KMS-11 (cell line): ENCODE results near the gene ASZ1.

Experiments used
- H2AFZ ChIP-seq: fragments of 200-600 bp; sonication (generic); 2 replicates; pipeline ENCODE4 v1.6.1; 2016; ENCODE audit warnings: antibody characterized with exemption, mixed run types, low read depth
- H3K27ac ChIP-seq: fragments of 200-600 bp; sonication (generic); 2 replicates; pipeline ENCODE4 v1.6.1; 2016; ENCODE audit warnings: mild to moderate bottlenecking, mixed run types
- H3K27me3 ChIP-seq: fragments of 200-600 bp; sonication (generic); 2 replicates; pipeline ENCODE4 v1.6.1; 2017; ENCODE audit warnings: mild to moderate bottlenecking, low read depth, mixed run types, moderate library complexity; ENCODE audit not compliant: insufficient read depth
- H3K36me3 ChIP-seq: fragments of 200-600 bp; sonication (generic); 2 replicates; pipeline ENCODE4 v1.6.1; 2017; ENCODE audit warnings: mild to moderate bottlenecking, mixed run types; ENCODE audit not compliant: insufficient read depth
- H3K4me1 ChIP-seq: fragments of 200-600 bp; sonication (generic); 2 replicates; pipeline ENCODE4 v1.6.1; 2016; ENCODE audit warnings: mild to moderate bottlenecking, low read depth, mixed run types; ENCODE audit not compliant: poor library complexity, severe bottlenecking
- H3K4me2 ChIP-seq: fragments of 200-600 bp; sonication (generic); 2 replicates; pipeline ENCODE4 v1.7.0; 2016; ENCODE audit warnings: mild to moderate bottlenecking, mixed run types
- H3K4me3 ChIP-seq: fragments of 200-600 bp; sonication (generic); IDR thresholded peaks from 2 replicates; pipeline ENCODE4 v1.6.1; 2017; ENCODE audit warnings: low read depth, low read length, mixed read lengths; ENCODE audit not compliant: insufficient read depth
- H3K79me2 ChIP-seq: fragments of 200-600 bp; sonication (generic); 2 replicates; pipeline ENCODE4 v1.6.1; 2016; ENCODE audit warnings: low read depth, mixed run types; ENCODE audit not compliant: insufficient read depth
- H3K9ac ChIP-seq: fragments of 200-600 bp; sonication (generic); 2 replicates; pipeline ENCODE4 v1.6.1; 2016; ENCODE audit warnings: mild to moderate bottlenecking, mixed run types
- H4K20me1 ChIP-seq: fragments of 200-600 bp; sonication (generic); 2 replicates; pipeline ENCODE4 v1.6.1; 2016; ENCODE audit warnings: mild to moderate bottlenecking, mixed run types; ENCODE audit not compliant: insufficient read depth
- CTCF ChIP-seq: fragments of 200-600 bp; sonication (generic); conservative IDR thresholded peaks from 2 replicates; pipeline ENCODE4 v1.6.1; 2017; ENCODE audit warnings: low read depth, mild to moderate bottlenecking, antibody characterized with exemption, low read length, moderate library complexity, mixed read lengths

ASZ1 gene

GRCh38 chr7:117372073-117372472 lies 55.2 kb downstream of the ASZ1 start:
- Histone ChIP-seq H3K4me3 (no peak overlapping the region), H2AFZ (no peak overlapping the region), H3K4me1 (no peaks in the 10 kb centered on the region), H4K20me1 (no peaks in the 10 kb centered on the region), H3K36me3 (no peaks in the 10 kb centered on the region), H3K9ac (no peak overlapping the region), H3K27ac (no peak overlapping the region), H3K79me2 (no peaks in the 10 kb centered on the region), H3K27me3 (no peaks in the 10 kb centered on the region), H3K4me2 (no peak overlapping the region)
- no peak for TF ChIP-seq CTCF

DNA sequence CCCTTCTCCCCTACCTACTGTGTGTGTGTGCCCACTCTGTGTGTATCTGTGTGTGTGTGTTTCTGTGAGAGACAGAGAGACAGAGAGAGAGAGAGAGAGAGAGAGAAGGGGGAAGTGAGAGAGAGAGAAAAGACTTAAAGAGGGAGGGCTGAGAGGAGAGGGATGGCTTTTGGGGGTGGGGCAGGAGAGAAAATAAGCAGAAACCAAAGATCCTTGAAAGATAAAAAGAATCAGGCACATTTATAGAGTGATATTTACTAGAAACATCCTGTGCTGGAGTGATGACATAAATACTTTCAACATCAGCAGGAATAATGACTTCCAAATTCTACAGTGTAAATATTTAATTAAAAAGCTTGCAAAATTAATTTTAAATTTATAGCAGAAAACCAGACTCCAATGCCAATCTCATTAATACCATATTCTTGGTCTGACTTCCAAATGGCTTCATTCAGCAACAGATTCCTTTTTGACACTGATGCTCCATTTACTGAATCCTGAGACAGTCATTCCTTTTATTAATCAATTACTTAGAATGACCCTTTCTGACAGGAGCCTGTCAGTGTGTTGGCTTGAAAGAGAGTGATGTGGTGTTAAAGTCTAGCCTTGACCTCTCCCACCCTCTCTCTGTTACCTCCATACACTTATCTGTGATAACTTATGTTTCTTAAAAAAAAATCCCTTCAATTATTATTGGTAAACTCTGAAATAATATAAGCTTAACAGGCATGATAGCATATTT lies 62.8 kb downstream of the ASZ1 start:
- Histone ChIP-seq H3K79me2 (no peaks in the 10 kb centered on the region), H2AFZ (no peak overlapping the region), H4K20me1 (no peaks in the 10 kb centered on the region), H3K4me3 (no peak overlapping the region), H3K27me3 (no peaks in the 10 kb centered on the region), H3K4me1 (no peaks in the 10 kb centered on the region), H3K27ac (no peak overlapping the region), H3K9ac (no peak overlapping the region), H3K4me2 (no peak overlapping the region), H3K36me3 (no peaks in the 10 kb centered on the region)
- no peak for TF ChIP-seq CTCF

- H3K4me1 ChIP-seq = no peaks in the 10 kb centered on the region
- no peak overlapping the region for H3K27ac ChIP-seq
- no peak overlapping the region for H2AFZ ChIP-seq
- H4K20me1 ChIP-seq = no peaks in the 10 kb centered on the region
- no peak overlapping the region for H3K9ac ChIP-seq
- H3K36me3 ChIP-seq = no peaks in the 10 kb centered on the region
- H3K79me2 ChIP-seq = no peaks in the 10 kb centered on the region
- no peak overlapping the region for H3K4me2 ChIP-seq
- no peaks in the 10 kb centered on the region for H3K27me3 ChIP-seq
- TF ChIP-seq CTCF = no peak
- no peak overlapping the region for H3K4me3 ChIP-seq
Observed at GRCh38 chr7:117362294-117362888, 64.9 kb downstream of the ASZ1 start.

DNA sequence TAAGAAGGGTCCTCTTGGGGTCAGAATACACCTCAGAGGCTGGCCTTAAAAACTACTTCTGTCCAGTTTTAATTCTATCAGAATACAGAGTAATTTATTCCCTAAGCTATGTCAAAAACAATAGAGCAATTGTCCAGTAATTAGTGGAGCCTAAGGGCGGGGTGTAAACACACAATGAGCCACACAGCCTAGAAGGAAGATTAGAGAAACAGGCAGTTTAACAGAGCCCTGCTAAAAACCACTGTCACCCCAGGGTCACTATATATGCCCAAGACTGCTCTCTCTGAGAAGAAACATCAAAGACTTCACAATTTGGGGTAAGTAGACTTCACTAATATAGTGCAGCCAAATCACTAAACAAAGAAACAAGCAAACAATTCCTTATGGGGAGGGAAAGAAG lies 77.3 kb downstream of the ASZ1 start:
- Histone ChIP-seq H3K4me3 (no peak overlapping the region), H3K4me2 (no peak overlapping the region), H2AFZ (no peak overlapping the region), H3K79me2 (no peaks in the 10 kb centered on the region), H3K27me3 (no peaks in the 10 kb centered on the region), H4K20me1 (no peaks in the 10 kb centered on the region), H3K36me3 (no peaks in the 10 kb centered on the region), H3K27ac (no peak overlapping the region), H3K9ac (no peak overlapping the region), H3K4me1 (no peaks in the 10 kb centered on the region)
- no peak for TF ChIP-seq CTCF
